A673 (cell line): ENCODE measurements around the gene SORCS1.

Experiments
- CTCF ChIP-seq: fragments of 300-800, 200-600 bp; sonication (generic); conservative IDR thresholded peaks from 2 replicates; pipeline ENCODE4 v1.5.1; 2017; ENCODE audit warnings: low read depth, mild to moderate bottlenecking, antibody characterized with exemption, low read length, moderate library complexity, mixed read lengths
- EZH2 ChIP-seq: fragments of 200-600 bp; sonication (generic); IDR thresholded peaks from 2 replicates; pipeline ENCODE4 v1.6.1; 2017; ENCODE audit warnings: borderline replicate concordance, low read depth, mild to moderate bottlenecking, mixed read lengths, antibody characterized with exemption, low read length; ENCODE audit not compliant: poor library complexity, severe bottlenecking

GRCh38 chr10:106540645-106541044, 623.9 kb downstream of the SORCS1 start:
- TF ChIP-seq CTCF, result no peak
- no peak for TF ChIP-seq EZH2
